ENCODE measurements around the gene VAV1. TPM values are rescaled to one million over a fixed set of nuclear protein-coding genes. Genes with fewer than 3 reads are reported as not detected.
"Not testable (repeated sequence)": the region's sequence is repeated elsewhere in the genome, so short reads cannot be mapped to it uniquely, and the experiment has no call there.

VAV1 gene
- total and polyA plus RNA-seq, 8 donors, result 1.7 to 130 (median 3.9) TPM

DNA sequence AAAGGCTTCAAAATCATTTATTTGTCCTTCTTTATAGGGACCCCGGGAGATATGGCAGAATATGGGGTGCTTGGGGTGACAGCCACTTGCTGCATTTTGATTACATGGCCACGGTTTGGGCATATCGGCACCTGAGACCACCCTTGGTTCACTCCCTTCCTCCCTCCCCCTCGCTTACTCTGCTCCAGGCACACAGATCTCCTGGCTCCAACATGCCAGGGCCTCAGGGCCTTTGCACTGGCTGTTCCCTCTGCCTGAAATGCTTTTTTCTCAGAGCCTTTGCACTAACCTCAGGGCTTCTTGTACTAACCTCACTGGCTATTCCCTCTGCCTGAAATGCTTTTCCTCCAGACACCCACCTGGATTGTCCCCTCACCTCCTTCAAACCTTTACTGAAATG is 23.8 kb downstream of the VAV1 start:
- H3K36me3 ChIP-seq, result no peaks in the 10 kb centered on the region
- intact Hi-C loops (cut with DNase I; ENCODE audit: low total_unique reads), result no loop called here
- H3K27me3 ChIP-seq, result peaks cover 0 to 22% (median 0%) of the 10 kb centered on the region in 3 donors
- H3K4me3 ChIP-seq, result no peak overlapping the region
- H3K9me3 ChIP-seq, result peaks cover 5 to 16% (median 13%) of the 10 kb centered on the region in 4 donors
- DNase-seq, result no peak
- WGBS, 5 donors, result 89 to 92% (median 89%) methylated on average over 4 of the region's 4 CpGs
- no peak overlapping the region for H3K27ac ChIP-seq
- peaks cover under 1 to 15% (median 4%) of the 10 kb centered on the region in 4 donors for H3K4me1 ChIP-seq
- TF ChIP-seq, protein P1, sequence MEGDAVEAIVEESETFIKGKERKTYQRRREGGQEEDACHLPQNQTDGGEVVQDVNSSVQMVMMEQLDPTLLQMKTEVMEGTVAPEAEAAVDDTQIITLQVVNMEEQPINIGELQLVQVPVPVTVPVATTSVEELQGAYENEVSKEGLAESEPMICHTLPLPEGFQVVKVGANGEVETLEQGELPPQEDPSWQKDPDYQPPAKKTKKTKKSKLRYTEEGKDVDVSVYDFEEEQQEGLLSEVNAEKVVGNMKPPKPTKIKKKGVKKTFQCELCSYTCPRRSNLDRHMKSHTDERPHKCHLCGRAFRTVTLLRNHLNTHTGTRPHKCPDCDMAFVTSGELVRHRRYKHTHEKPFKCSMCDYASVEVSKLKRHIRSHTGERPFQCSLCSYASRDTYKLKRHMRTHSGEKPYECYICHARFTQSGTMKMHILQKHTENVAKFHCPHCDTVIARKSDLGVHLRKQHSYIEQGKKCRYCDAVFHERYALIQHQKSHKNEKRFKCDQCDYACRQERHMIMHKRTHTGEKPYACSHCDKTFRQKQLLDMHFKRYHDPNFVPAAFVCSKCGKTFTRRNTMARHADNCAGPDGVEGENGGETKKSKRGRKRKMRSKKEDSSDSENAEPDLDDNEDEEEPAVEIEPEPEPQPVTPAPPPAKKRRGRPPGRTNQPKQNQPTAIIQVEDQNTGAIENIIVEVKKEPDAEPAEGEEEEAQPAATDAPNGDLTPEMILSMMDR (IDR thresholded peaks at IDR 0.05), result no peak
- TF ChIP-seq POLR2A (IDR thresholded peaks at IDR 0.05) (no peak), EP300 (IDR thresholded peaks at IDR 0.05) (no peak), POLR2AphosphoS5 (IDR thresholded peaks at IDR 0.05) (no peak)

DNA sequence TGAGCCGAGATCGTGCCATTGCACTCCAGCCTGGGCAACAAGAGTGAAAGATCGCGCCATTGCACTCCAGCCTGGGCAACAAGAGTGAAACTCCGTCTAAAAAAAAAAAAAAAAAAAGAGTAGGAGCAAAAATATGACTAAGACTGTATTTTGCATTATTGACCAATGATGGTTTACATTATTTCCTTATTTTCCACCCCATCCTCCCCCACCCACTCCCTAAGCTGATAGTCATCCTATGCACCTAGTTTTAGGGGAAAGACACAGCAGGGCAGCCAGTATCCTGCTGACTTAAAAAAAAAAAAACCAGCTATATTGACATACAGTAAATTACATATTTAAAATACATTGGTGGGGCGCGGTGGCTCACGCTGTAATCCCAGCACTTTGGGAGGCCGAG is 25.1 kb downstream of the VAV1 start:
- H3K27me3 ChIP-seq, result peaks cover 0 to 33% (median 0%) of the 10 kb centered on the region in 3 donors
- H3K36me3 ChIP-seq, result no peaks in the 10 kb centered on the region
- WGBS, 5 donors, result 76 to 88% (median 86%) methylated on average over 9 of the region's 9 CpGs
- peaks cover 5 to 16% (median 13%) of the 10 kb centered on the region in 4 donors for H3K9me3 ChIP-seq
- H3K4me3 ChIP-seq, result no peak overlapping the region
- no peak for DNase-seq
- H3K4me1 ChIP-seq, result peaks cover 5 to 20% (median 9%) of the 10 kb centered on the region in 4 donors
- TF ChIP-seq POLR2A (IDR thresholded peaks at IDR 0.05) (no peak), EP300 (IDR thresholded peaks at IDR 0.05) (no peak)
- TF ChIP-seq, protein P1 (IDR thresholded peaks at IDR 0.05), result no peak
- H3K27ac ChIP-seq, result no peak overlapping the region
- intact Hi-C loops (cut with DNase I; ENCODE audit: low total_unique reads), result no loop called here

DNA sequence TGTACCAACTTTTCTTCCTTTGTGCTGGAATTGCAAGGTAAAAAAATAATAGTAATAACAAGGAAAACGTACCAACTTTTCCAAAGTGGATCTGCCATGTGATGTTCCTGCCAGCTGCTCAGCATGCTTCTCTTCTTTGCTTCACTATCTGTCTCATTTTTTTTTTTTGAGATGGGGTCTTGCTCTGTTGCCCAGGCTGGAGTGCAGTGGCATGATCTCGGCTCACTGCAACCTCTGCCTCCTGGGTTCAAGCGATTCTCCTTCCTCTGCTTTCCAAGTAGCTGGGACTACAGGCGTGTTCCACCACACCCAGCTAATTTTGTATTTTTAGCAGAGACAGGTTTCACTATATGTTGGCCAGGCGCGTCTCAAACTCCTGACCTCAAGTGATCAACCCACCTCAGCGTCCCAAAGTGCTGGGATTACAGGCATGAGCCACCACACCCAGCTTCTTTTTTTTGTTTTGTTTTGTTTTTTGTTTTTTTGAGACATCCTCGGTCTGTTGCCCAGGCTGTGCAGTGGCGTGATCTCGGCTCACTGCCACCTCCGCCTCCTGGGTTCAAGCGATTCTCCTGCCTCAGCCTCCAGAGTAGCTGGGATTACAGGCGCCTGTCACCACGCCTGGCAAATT is 27.8 kb downstream of the VAV1 start:
- WGBS, 5 donors, result 70 to 81% (median 77%) methylated on average over 14 of the region's 14 CpGs
- Histone ChIP-seq H3K4me1 (peaks cover 5 to 29% (median 9%) of the 10 kb centered on the region in 4 donors), H3K27ac (peak overlapping the region in 2 of 5 donors; percentile 75 to 81), H3K27me3 (peaks cover 0 to 48% (median 0%) of the 10 kb centered on the region in 3 donors)
- H3K4me3 ChIP-seq; H3K36me3 ChIP-seq; intact Hi-C loops (cut with DNase I; ENCODE audit: low total_unique reads); DNase-seq; H3K9me3 ChIP-seq: not testable (repeated sequence)

DNA sequence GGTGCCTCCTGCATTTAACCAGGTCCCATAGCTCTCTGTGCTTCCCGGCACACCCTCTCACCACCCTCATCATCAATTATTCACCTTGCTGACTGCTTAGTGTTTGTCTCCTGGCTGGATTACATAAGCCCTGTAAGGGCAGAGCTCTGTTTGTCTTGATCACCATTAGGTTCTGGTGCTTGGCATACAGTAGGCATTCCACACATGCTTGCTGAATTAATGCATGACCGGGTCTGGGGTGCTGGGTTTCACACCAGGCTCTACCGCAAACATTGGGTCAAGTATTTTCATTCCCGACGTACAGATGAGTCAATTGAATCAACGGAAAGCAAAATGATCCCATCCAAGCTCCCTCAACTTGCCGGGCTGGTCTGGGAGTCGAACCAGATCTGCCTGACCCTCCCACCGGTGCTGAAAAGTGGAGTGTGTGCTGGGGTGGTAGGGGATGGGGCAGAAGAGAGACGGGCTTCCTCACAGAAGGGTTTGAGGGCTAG is 28.5 kb downstream of the VAV1 start:
- H3K4me3 ChIP-seq, result peak overlapping the region; percentile 21 to 37 (median 36)
- intact Hi-C loops (cut with DNase I; ENCODE audit: low total_unique reads), result no loop called here

More for the DNA sequence above, 28.5 kb downstream of the VAV1 start:
- Histone ChIP-seq H3K36me3 (no peaks in the 10 kb centered on the region), H3K9me3 (no peaks in the 10 kb centered on the region), H3K27ac (peak overlapping the region in 4 of 5 donors; percentile 32 to 81 (median 64)), H3K4me1 (peaks cover 5 to 29% (median 9%) of the 10 kb centered on the region in 4 donors), H3K27me3 (peaks cover 0 to 48% (median 0%) of the 10 kb centered on the region in 3 donors)
- TF ChIP-seq, protein P1 (IDR thresholded peaks at IDR 0.05), result no peak
- no peak for TF ChIP-seq EP300 (IDR thresholded peaks at IDR 0.05)
- 27 to 43% (median 33%) methylated on average over 10 of the region's 10 CpGs for WGBS, 5 donors
- DNase-seq, result no peak
